HG02870 (cell line): ENCODE data around the gene MXD3.
"Not testable (repeated sequence)": the region's sequence is repeated elsewhere in the genome, so short reads cannot be mapped to it uniquely, and the experiment has no call there.

Source experiments
- ATAC-seq: cut with Tn5 transposase; IDR thresholded peaks from one replicate; pipeline ENCODE4 v1.9.1; 2021; ENCODE audit warnings: mild to moderate bottlenecking, moderate library complexity; ENCODE audit not compliant: unreplicated experiment

The MXD3 gene

GRCh38 chr5:177270653-177271052 is 41.0 kb downstream of the MXD3 start:
- no peak for ATAC-seq

GRCh38 chr5:177269976-177270375 is 41.7 kb downstream of the MXD3 start:
- ATAC-seq, result no peak

- no peak for ATAC-seq
These were observed 42.3 kb downstream of the MXD3 start for GRCh38 chr5:177269232-177269895.

GRCh38 chr5:177265395-177265794 is 46.3 kb downstream of the MXD3 start:
- no peak for ATAC-seq

DNA sequence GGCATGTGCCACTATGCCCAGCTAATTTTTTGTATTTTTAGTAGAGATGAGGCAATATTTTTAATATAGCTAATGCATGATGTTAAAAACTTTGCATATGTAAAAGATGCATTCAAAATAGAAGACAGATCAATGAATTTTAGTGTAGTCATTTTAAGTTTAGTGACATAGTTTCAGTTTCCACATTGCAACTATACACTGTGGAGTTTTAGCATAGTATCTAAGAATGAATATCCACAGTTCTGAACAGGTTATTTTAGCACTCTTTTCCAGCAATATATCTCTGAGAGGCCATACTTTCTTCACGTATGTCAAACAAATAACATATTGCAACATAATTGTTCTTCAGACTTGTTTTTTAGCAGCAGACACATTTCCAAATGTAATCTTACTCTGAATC is 47.5 kb downstream of the MXD3 start:
- ATAC-seq, result no peak

GRCh38 chr5:177261510-177261909 is 50.2 kb downstream of the MXD3 start:
- no peak for ATAC-seq

GRCh38 chr5:177260961-177261360 is 50.7 kb downstream of the MXD3 start:
- ATAC-seq, result no peak

DNA sequence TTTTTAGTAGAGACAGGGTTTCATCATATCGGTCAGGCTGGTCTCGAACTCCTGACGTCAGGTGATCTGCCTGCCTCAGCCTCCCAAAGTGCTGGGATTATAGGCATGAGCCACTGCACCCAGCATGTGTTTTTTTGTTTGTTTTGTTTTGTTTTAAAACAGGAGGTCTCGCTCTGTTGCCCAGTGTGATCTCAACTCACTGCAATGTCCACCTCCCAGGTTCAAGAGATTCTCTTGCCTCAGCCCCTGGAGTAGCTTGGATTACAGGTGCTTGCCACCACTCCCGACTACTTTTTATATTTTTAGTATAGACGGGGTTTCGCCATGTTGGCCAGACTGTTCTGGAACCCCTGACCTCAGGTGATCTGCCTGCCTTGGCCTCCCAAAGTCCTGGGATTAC is 53.0 kb downstream of the MXD3 start:
- ATAC-seq, result not testable (repeated sequence)
